ENCODE results near the gene COMMD6.

The COMMD6 gene

DNA sequence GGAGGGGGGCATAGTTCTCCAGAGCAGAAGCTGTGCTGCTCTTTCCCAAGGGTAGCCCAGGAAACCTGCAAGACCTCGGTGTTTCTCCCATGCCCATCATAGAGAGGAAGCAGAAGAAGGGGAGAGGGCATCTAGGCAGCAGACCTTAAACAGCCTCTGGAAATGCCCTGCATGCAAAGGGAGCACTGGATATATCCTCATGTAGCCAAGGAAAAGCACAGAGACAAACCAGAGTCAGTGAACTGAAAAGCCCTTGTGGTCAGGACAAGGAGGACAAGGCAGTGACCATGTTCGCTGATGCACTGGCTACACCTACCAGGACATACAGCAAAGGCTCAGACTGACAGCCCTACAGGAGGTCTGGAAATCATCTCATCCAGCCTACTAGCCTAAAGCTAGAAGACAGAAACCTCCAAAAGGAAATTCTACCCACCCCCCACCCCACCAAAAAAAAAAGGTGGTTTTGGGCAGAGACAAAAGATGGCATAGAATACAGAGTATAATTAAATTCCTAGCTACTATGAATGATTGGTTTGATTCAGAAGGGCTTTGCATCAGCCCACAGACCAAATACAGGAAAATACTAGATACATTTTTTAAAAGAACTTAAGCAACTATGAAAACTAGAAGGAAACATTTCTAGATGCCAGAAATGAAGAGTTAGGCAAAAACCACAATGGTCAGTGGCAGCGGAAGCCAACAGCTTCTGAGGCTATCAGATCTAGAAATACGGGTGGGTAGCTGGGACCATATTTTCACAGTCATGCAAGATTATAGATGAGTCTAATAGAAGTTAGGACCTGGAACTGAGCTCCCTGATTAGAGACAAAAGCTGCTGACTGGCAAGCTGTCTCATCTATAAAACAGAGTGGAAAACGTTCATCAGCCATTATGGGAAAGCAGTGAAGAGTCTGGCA lies 51.2 kb downstream of the COMMD6 start:
- in situ Hi-C loops (cut with HindIII; ENCODE audit: low sequenced_read_pairs), result no loop called here

- in situ Hi-C loops (cut with HindIII; ENCODE audit: low sequenced_read_pairs), result no loop called here
Observed at GRCh38 chr13:75485286-75486062, 52.2 kb downstream of the COMMD6 start.

DNA sequence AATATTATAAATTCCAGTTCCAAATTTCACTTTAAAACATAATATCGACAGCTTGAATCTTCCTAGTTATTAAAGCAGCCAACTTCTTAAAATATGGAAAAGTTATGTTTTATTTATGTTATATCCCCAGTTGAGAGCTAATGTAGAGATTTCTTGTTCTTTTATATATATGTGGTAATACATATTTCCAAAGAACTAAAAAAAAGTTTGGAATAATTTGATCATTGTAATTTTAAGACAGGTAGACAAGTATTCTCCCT lies 54.9 kb downstream of the COMMD6 start:
- in situ Hi-C loops (cut with HindIII; ENCODE audit: low sequenced_read_pairs), result loop anchor here (5.0 kb wide), 1 partner anchor 70 kb away; no protein-coding TSS in a partner anchor

DNA sequence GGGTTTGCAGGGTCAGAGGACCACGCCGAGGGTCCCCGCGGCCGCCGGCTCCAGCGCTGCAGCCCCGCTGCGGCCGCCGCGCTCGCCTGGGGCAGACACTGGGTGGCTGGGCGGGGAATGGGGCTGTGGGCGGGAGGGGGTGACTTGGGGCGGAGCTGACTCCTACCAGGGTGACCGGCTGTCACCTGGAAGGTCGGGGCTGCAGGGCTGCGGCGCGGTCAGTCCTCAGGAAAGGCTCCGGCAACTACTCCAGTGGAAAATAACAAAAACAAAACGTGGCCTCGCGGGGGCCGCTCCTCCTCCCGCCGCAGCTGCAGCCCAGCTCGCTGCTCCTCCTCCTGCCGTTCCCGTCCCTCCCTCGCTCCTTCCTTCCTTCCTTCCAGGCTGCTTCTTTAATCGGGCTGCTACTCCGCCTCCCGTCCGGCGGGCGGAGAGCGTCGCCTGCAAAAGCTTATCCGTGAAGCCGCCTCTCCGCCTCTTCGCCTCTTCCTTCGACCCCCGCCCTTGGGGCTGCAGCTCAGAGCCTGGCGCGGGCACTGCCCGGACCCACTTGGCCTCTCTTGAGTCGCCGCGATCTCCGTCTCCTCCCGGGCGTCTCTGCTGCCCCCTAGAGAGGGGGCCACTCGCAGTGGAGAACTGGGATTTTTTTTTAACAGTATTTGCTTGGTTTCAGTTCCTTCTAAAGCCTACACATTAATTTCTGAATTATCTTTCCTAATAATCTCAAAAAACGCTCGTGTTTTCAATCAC lies 55.4 kb downstream of the COMMD6 start, which contains the start of gene TBC1D4:
TSS of gene TBC1D4 (minus strand) at position 100 of the 750 bp plus-strand sequence. CDS start 402 bp downstream, outside the sequence.
- in situ Hi-C loops (cut with HindIII; ENCODE audit: low sequenced_read_pairs), result loop anchor here (5.0 kb wide), 1 partner anchor 70 kb away; no protein-coding TSS in a partner anchor

DNA sequence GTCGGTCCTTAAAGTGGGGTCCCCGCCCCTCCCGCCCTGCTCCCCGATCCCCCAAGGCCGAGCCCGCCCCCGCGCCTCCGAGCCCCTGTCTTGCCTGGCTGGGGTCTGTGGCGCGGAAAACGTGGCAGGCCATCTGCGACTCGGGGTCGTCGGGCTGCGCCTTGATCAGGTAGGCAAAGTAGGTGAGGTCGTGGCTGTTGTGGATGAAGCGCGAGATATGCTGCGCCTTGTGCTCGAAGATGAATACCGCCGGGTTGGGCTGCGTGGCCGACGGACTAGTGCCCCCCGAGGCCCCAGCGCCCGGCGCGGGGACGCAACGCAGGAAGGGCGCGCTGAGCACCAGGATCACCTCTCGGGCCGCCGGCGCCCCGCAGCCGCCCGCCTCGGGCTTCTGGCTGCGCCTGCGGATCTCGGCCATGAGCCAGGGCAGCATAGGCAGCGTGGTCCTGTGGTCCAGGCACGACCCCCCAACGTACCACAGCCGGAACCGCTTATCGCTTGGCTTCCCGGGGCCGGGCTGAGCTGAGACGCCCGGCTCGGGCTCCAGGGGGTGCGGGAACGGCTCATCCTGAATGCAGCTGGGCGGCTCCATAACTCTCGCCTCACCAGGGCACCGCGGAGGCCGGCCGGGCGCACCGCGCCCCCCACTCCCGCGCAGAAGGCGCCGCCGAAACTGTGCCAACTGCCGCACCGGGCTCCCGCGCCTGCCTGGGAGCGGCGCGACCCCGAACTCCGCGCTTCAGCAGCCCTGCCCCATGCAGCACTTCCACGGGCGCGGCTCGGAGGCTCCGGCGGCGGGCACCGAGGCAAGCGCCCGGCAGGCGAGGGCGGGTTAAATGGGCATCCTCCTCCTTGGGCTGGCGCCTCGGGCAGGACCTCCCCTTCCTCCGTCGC lies 56.2 kb downstream of the COMMD6 start:
- in situ Hi-C loops (cut with HindIII; ENCODE audit: low sequenced_read_pairs), result loop anchor here (5.0 kb wide), 1 partner anchor 71 kb away; no protein-coding TSS in a partner anchor

DNA sequence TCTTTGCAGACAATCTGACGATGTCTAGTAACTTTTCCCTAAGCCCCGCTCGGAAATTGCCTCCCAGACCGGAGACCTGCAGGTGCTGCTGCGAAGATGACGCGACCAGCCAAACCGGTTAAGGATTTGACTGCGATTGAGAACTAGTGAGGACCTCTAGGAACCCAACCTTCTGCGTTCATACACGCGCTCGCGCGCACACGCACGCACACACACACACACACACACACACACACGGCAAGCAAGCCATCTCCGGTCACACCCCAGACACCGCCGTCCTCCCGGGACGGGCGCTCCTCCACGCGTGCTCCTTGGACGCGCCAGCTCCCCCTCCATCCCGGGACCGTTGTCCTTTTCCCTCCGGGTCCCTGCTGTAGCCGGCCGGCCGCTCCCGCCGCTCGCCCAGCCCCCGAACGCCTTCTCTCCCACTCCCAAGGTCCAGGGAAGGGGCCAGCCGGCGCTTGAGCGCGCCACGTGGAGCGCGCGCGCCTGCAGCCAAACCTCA lies 56.9 kb downstream of the COMMD6 start:
- in situ Hi-C loops (cut with HindIII; ENCODE audit: low sequenced_read_pairs), result loop anchor here (5.0 kb wide), 1 partner anchor 72 kb away; no protein-coding TSS in a partner anchor

- in situ Hi-C loops (cut with HindIII; ENCODE audit: low sequenced_read_pairs), result no loop called here
Observed at GRCh38 chr13:75479102-75479740, 58.4 kb downstream of the COMMD6 start.

DNA sequence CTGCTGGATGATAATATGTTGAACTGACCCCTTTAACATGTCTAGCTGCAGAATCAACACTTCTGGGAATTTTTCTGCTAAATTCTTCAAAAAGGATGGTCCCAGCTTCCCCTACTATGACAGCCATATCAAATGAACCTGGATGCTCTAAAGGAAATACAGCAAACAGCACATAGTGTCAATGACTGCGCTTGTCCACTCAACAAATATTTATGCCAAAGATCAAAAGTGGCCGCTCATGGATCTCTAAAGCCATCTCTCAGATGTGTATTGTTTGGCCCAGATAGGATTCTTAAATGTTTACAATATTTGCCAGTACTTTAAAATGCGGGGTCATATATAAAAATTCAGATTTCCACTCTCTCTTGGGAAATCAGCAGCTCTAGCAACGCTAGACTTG lies 59.0 kb downstream of the COMMD6 start:
- in situ Hi-C loops (cut with HindIII; ENCODE audit: low sequenced_read_pairs), result no loop called here

Measured in endothelial cell of hepatic sinusoid (primary cell).